ENCODE results near the gene SPTBN2.

- TF ChIP-seq POLR2A (IDR thresholded peaks at IDR 0.05; ENCODE audit: low read length) (no peak), GATA1 (IDR thresholded peaks at IDR 0.05; ENCODE audit: low read depth, low read length) (no peak)
Measured at GRCh38 chr11:66728693-66729385, at the start of gene SPTBN2.
